KOPT-K1 (cell line): Measurements from ENCODE around the gene SETD2.
A peak's percentile ranks its signal among the peaks of the same experiment; 100 is the strongest.
"Not testable (repeated sequence)": the region's sequence is repeated elsewhere in the genome, so short reads cannot be mapped to it uniquely, and the experiment has no call there.

ENCODE experiments used
- H3K27ac ChIP-seq: fragments of 200-600 bp; sonication (generic); 2 replicates; pipeline ENCODE4 v1.5.1; 2016; ENCODE audit warnings: antibody characterized with exemption, mild to moderate bottlenecking, low read depth, low read length; ENCODE audit not compliant: poor library complexity, severe bottlenecking
- H3K36me3 ChIP-seq: fragments of 200-600 bp; sonication (generic); 2 replicates; pipeline ENCODE4 v1.5.1; 2017; ENCODE audit warnings: antibody characterized with exemption, mild to moderate bottlenecking, low read length, moderate library complexity; ENCODE audit not compliant: insufficient read depth
- H3K9me3 ChIP-seq: fragments of 200-600 bp; sonication (generic); 2 replicates; pipeline ENCODE4 v1.5.1; 2017; ENCODE audit warnings: antibody characterized with exemption, low read length, mild to moderate bottlenecking; ENCODE audit not compliant: insufficient read depth, poor library complexity, severe bottlenecking

Gene SETD2

GRCh38 chr3:47042231-47042791 lies 121.6 kb downstream of the SETD2 start:
- Histone ChIP-seq H3K9me3 (no peaks in the 10 kb centered on the region), H3K36me3 (peaks cover 84% of the 10 kb centered on the region), H3K27ac (no peak overlapping the region)

GRCh38 chr3:47041114-47041513 lies 122.8 kb downstream of the SETD2 start:
- H3K9me3 ChIP-seq, result no peaks in the 10 kb centered on the region
- no peak overlapping the region for H3K27ac ChIP-seq
- H3K36me3 ChIP-seq, result peaks cover 85% of the 10 kb centered on the region

- not testable (repeated sequence) for H3K9me3 ChIP-seq
- peaks cover 82% of the 10 kb centered on the region for H3K36me3 ChIP-seq
- peak overlapping the region; percentile 24 for H3K27ac ChIP-seq
Measured at GRCh38 chr3:47037302-47037701, 126.6 kb downstream of the SETD2 start.

GRCh38 chr3:47036145-47036544 lies 127.8 kb downstream of the SETD2 start:
- Histone ChIP-seq H3K9me3 (no peaks in the 10 kb centered on the region), H3K27ac (no peak overlapping the region), H3K36me3 (peaks cover 74% of the 10 kb centered on the region)

GRCh38 chr3:47035645-47036044 lies 128.3 kb downstream of the SETD2 start:
- Histone ChIP-seq H3K9me3 (no peaks in the 10 kb centered on the region), H3K36me3 (peaks cover 74% of the 10 kb centered on the region), H3K27ac (no peak overlapping the region)

- Histone ChIP-seq H3K27ac (no peak overlapping the region), H3K9me3 (no peaks in the 10 kb centered on the region), H3K36me3 (peaks cover 69% of the 10 kb centered on the region)
Measured at GRCh38 chr3:47034868-47035489, 128.9 kb downstream of the SETD2 start.

GRCh38 chr3:47031041-47031440 lies 132.9 kb downstream of the SETD2 start:
- H3K9me3 ChIP-seq, result not testable (repeated sequence)
- H3K36me3 ChIP-seq, result peaks cover 63% of the 10 kb centered on the region

GRCh38 chr3:47028667-47029066 lies 135.2 kb downstream of the SETD2 start:
- Histone ChIP-seq H3K27ac (no peak overlapping the region), H3K36me3 (peaks cover 49% of the 10 kb centered on the region), H3K9me3 (no peaks in the 10 kb centered on the region)

More at GRCh38 chr3:47031041-47031440, 132.9 kb downstream of the SETD2 start:
- not testable (repeated sequence) for H3K27ac ChIP-seq

GRCh38 chr3:47028146-47028545 lies 135.8 kb downstream of the SETD2 start:
- Histone ChIP-seq H3K27ac (no peak overlapping the region), H3K36me3 (peaks cover 44% of the 10 kb centered on the region), H3K9me3 (no peaks in the 10 kb centered on the region)

- not testable (repeated sequence) for H3K9me3 ChIP-seq, H3K27ac ChIP-seq
- H3K36me3 ChIP-seq, result peaks cover 49% of the 10 kb centered on the region
Measured at GRCh38 chr3:47026432-47026831, 137.5 kb downstream of the SETD2 start.

GRCh38 chr3:47024932-47025331 lies 139.0 kb downstream of the SETD2 start:
- H3K9me3 ChIP-seq, result no peaks in the 10 kb centered on the region
- H3K36me3 ChIP-seq, result peaks cover 51% of the 10 kb centered on the region
- H3K27ac ChIP-seq, result no peak overlapping the region

- Histone ChIP-seq H3K27ac (no peak overlapping the region), H3K9me3 (no peaks in the 10 kb centered on the region), H3K36me3 (peaks cover 53% of the 10 kb centered on the region)
Measured at GRCh38 chr3:47022641-47023071, 141.3 kb downstream of the SETD2 start.

- H3K27ac ChIP-seq, result no peak overlapping the region
Measured at GRCh38 chr3:47020311-47020710, 143.6 kb downstream of the SETD2 start.

GRCh38 chr3:47019201-47019600 lies 144.7 kb downstream of the SETD2 start:
- no peaks in the 10 kb centered on the region for H3K9me3 ChIP-seq
- H3K36me3 ChIP-seq, result peaks cover 74% of the 10 kb centered on the region
- peak overlapping the region; percentile 72 for H3K27ac ChIP-seq

More at GRCh38 chr3:47020311-47020710, 143.6 kb downstream of the SETD2 start:
- peaks cover 70% of the 10 kb centered on the region for H3K36me3 ChIP-seq
- H3K9me3 ChIP-seq, result no peaks in the 10 kb centered on the region

GRCh38 chr3:47018269-47018611 lies 145.7 kb downstream of the SETD2 start:
- Histone ChIP-seq H3K9me3 (no peaks in the 10 kb centered on the region), H3K36me3 (peaks cover 84% of the 10 kb centered on the region), H3K27ac (peak overlapping the region; percentile 72)
